ENCODE results near the gene ATP6V0D1. TPM values are rescaled to one million over a fixed set of nuclear protein-coding genes. Genes with fewer than 3 reads are reported as not detected.

ATP6V0D1 gene
- total and polyA plus RNA-seq, 8 donors = 17.4 to 54.0 (median 32.3) TPM

GRCh38 chr16:67396159-67397035 is 84.6 kb downstream of the ATP6V0D1 start:
- intact Hi-C loops (cut with DNase I) = no loop called here
- FAIRE-seq = no peak
- no peak for TF ChIP-seq CTCF (IDR thresholded peaks at IDR 0.05)

DNA sequence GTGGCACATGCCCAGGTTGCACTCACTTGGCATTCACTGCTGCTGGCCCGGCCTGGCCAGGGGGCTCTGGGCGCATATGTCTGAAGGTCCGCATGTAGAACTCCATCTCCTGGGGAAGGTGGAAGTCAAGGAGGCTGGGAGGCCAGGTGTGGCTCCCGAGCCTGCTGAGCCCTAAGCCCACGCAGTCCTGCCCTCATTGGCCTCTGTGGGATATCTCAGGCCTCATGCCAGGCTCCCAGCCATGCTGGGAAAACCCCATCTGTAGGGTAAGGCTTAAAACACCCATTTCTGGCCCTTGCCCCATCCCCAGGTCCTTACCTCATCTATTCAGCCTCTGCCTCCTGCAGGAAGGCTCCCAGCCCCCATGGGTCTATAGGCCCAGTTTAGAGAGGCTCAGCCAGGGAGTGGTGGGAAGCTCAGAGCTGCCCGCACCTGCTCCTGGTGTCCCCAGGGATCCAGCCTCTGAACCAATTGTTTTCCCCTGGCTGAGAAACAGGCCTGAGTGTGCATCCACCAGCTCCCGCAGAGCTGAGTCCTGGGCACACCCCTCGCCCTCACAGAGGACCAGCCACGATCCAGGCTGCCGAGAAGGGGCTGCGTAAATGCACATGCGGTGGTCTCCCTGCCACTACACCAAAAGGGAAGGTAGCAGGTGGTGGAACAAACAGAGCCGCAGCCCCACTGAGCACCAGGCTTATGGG is 85.3 kb downstream of the ATP6V0D1 start:
- H3K9me3 ChIP-seq = no peaks in the 10 kb centered on the region
- DNase-seq (peak; percentile 66 to 91 (median 84)), ATAC-seq (peak; percentile 56 to 65 (median 60)), FAIRE-seq (no peak)
- H3K4me3 ChIP-seq = peak overlapping the region in 1 of 4 donors; percentile 4
- H3K27me3 ChIP-seq = no peaks in the 10 kb centered on the region
- no peaks in the 10 kb centered on the region for H3K36me3 ChIP-seq
- intact Hi-C loops (cut with DNase I) = no loop called here
- peak overlapping the region; percentile 59 to 89 (median 78) for H3K27ac ChIP-seq
- WGBS, 2 donors = 44 to 46% methylated on average over 13 of the region's 13 CpGs
- TF ChIP-seq CTCF (IDR thresholded peaks at IDR 0.05) = no peak
- peaks cover 15 to 37% (median 17%) of the 10 kb centered on the region in 3 donors for H3K4me1 ChIP-seq

More at GRCh38 chr16:67396159-67397035, 84.6 kb downstream of the ATP6V0D1 start:
- no peaks in the 10 kb centered on the region for H3K27me3 ChIP-seq
- peak; percentile 69 to 75 (median 73) for ATAC-seq
- no peaks in the 10 kb centered on the region for H3K36me3 ChIP-seq
- peaks cover 15 to 34% (median 17%) of the 10 kb centered on the region in 3 donors for H3K4me1 ChIP-seq
- H3K9me3 ChIP-seq = no peaks in the 10 kb centered on the region
- 19 to 28% methylated on average over 29 to 31 of the region's 31 CpGs for WGBS, 2 donors
- peak; percentile 87 to 97 (median 92) for DNase-seq
- peak overlapping the region in 1 of 4 donors; percentile 4 for H3K4me3 ChIP-seq
- H3K27ac ChIP-seq = peak overlapping the region; percentile 59 to 89 (median 78)

DNA sequence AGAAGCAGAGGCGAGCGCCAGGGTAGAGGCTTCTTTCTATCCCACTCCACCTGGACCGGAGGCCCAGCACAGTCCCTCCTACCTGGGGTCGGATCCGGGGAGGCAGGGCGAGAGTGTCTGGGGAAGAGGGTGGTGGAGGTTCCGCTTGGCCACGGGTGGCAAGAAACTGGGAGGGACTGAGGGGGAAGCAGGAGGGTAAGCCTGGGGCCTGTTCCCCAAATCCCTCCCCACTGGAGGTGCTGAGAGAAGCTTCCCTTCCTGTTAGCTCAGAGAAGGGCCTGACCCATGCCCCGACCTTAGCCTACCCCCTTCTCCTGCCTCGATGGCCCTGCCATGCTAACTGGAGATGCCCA is 85.9 kb downstream of the ATP6V0D1 start:
- Histone ChIP-seq H3K4me3 (no peak overlapping the region), H3K27me3 (no peaks in the 10 kb centered on the region), H3K27ac (peak overlapping the region; percentile 59 to 89 (median 78)), H3K9me3 (no peaks in the 10 kb centered on the region), H3K4me1 (peaks cover 15 to 37% (median 17%) of the 10 kb centered on the region in 3 donors), H3K36me3 (no peaks in the 10 kb centered on the region)
- peak in 3 of 6 donors; percentile 23 to 74 (median 61) for DNase-seq
- no peak for FAIRE-seq
- 78 to 83% methylated on average over 10 of the region's 10 CpGs for WGBS, 2 donors
- ATAC-seq = no peak
- no peak for TF ChIP-seq CTCF (IDR thresholded peaks at IDR 0.05)
- intact Hi-C loops (cut with DNase I) = no loop called here

DNA sequence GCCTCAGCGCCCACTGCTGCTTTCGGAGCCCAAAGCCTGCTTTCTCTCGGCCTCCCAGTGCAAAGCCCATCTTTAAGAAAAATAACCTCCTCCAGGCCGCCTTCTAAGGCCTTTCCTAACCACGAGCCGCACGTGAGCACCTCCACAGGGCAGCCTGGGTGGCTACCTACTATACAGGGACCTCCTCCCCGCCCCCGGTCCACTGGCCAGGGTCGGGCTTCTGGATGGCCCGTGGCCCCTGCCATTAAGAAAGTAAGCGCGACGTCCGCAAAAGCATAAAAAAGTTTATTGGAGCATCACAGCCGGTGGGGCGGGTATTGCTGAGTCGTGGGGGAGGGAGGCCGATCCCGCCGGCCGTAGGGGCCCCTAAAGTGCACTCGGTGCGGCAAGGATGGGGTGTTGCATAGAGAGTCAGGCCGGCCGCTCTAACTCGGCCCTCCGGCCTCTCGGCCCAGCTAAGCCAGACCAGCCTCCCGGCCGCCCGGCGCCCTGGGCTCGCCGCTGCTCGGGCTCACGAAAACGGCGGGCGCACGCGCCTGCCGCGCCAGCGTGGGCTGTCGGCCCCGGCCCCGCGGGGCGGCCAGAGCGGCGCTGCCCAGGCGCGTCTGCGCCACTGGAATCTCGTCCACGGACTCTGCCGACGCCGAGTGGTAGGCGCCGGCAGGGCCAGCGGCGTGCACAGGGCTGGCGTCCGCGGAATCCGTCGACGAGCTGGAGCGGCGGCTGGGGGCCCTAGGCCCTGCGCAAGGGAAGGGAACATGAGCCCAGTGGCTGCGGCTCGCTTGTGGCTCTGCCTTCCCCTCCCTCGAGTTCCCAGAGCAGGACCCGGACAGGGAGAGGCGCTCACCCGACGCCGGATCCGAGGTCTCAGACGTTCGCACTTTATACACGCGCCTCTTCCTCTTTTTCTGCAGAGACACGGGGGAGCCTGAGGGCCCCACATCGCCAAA is 86.5 kb downstream of the ATP6V0D1 start:
- intact Hi-C loops (cut with DNase I) = no loop called here
- DNase-seq (peak in 3 of 6 donors; percentile 27 to 74 (median 63)), FAIRE-seq (no peak), ATAC-seq (no peak)
- Histone ChIP-seq H3K27ac (peak overlapping the region in 2 of 4 donors; percentile 71 to 89), H3K36me3 (no peaks in the 10 kb centered on the region), H3K4me1 (peaks cover 15 to 31% (median 17%) of the 10 kb centered on the region in 3 donors), H3K27me3 (no peaks in the 10 kb centered on the region), H3K4me3 (no peak overlapping the region), H3K9me3 (no peaks in the 10 kb centered on the region)
- TF ChIP-seq CTCF (IDR thresholded peaks at IDR 0.05) = no peak
- 77 to 80% methylated on average over 70 to 88 of the region's 88 CpGs for WGBS, 2 donors

Data from pancreas (tissue), 10 donors.